Endothelial cell of hepatic sinusoid (primary cell): ENCODE results near the gene TMTC2.
"Not testable (repeated sequence)": the region's sequence is repeated elsewhere in the genome, so short reads cannot be mapped to it uniquely, and the experiment has no call there.

ENCODE experiments used
- in situ Hi-C: cut with HindIII; loops from 2 replicates; pipeline ENCODE4 v1.10.0; 2017; ENCODE audit warnings: low sequenced_read_pairs

TMTC2 gene

DNA sequence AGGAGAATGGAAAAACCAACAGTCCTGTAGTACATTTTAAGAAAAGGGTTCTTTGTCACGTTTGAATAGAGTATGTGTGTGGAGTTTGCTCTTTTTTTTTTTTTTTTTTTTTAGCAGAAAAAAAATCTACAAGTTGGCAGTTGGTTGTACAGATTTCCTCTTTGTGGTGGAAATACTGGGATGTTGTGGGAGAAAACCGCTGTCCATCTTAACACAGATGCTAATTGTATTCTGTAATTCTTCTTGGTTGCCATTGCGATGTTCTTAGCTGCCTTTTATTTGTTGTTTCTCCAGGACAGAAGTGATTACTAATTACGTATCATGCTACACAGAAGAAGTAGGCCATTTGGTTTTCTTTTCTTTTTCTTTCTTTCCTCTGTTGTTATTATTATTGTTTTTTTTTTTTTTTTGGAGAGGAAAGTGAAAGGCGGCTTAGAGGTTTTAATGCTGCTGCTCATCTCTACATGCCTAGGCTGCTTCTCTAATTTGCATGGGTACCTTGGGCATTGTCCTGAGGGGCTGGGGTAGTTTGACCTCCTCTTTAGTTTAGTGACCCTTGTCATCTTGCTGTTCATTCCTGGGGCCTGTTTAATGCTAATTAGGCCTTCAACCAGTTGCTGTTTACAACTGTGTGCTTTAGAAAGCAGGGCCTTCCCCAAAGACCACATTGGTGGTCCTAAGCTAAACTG lies 94.7 kb downstream of the TMTC2 start:
- in situ Hi-C loops, result no loop called here

- in situ Hi-C loops, result no loop called here
These were observed 96.7 kb downstream of the TMTC2 start for GRCh38 chr12:82783435-82783834.

DNA sequence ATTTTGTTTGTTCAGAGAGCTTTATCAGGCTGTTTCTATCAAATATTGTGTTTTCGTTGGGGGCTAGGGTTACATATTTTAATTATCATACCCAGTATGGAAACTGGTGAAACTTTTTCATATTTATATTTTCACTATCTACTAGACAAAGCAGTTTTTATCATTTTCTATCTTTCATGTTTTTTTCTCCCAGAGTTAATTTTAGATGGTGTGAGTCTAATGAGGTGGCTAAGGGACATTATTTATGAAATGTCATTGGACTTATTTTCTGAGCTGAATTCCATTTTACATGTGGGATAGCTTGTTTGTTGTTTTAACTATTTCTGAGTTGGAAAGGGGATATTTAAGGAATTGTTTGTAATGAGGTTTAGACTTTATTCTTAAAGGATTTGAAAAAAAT lies 100.3 kb downstream of the TMTC2 start:
- in situ Hi-C loops, result no loop called here

DNA sequence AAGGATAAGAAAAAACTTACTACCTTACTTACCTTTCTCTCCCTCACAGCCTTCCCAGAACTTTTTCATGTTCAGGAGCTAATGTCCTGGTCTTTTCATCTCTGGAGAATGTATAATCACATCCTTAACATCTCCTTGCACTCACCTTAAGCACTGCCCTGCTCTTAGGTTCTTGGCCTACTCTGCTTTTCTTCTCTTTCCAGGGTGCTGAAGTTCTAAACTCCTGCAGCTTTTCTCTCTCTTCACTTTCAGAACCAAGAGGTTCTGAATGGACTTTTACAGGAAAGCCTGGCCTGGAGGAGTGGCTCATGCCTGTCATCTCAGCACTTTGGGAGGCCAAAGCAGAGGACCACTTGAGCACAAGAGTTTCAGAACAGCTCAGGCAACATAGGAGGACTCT lies 101.9 kb downstream of the TMTC2 start:
- in situ Hi-C loops, result no loop called here

GRCh38 chr12:82789674-82790073 lies 103.0 kb downstream of the TMTC2 start:
- in situ Hi-C loops, result no loop called here

DNA sequence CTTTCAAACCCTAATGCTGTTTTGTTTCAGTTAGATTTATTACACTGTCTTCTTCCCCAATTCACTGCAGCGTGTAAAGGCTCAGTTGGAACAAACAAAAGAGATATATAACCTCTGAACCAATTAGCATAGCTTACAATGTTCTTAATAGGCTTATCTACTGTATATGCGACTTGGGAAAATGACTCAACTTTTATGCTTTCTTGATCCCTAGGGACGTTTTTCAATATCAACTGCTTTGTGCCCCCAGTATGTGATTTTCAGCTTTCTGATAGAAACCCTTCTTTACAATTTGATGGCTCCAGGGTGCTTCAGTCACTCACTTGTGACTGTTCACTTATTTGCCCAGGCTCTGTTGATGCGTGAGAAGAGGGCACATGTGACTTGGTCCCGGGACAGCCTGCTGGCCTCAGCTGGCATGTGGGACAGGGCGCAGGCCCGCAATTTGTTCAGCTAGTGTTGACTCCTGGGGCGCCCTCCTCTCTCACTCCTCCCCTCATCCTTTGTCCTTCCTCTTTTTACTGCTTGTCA lies 107.1 kb downstream of the TMTC2 start:
- in situ Hi-C loops, result no loop called here

DNA sequence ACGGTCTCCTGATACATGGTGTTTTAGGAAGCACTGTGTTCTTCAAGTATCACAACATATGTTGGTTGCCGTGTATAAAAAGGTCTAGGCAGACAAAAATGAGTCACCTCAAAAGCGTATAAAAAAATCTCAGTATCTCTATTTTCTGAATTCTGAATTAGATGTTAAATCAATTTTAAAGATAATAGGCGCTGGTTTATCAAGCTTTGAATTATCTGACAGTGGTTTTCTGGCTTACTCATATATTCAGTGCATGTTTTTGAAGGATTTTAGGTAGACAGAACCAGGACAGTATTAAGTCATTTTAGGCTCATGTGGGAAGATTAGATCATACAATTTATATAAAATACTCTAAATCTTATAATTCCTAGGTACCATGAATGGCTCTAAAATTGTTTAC lies 110.8 kb downstream of the TMTC2 start:
- in situ Hi-C loops, result no loop called here

GRCh38 chr12:82800185-82800584 lies 113.5 kb downstream of the TMTC2 start:
- in situ Hi-C loops, result no loop called here

GRCh38 chr12:82801951-82802610 lies 115.4 kb downstream of the TMTC2 start:
- in situ Hi-C loops, result no loop called here

GRCh38 chr12:82803201-82803600 lies 116.5 kb downstream of the TMTC2 start:
- in situ Hi-C loops, result no loop called here

DNA sequence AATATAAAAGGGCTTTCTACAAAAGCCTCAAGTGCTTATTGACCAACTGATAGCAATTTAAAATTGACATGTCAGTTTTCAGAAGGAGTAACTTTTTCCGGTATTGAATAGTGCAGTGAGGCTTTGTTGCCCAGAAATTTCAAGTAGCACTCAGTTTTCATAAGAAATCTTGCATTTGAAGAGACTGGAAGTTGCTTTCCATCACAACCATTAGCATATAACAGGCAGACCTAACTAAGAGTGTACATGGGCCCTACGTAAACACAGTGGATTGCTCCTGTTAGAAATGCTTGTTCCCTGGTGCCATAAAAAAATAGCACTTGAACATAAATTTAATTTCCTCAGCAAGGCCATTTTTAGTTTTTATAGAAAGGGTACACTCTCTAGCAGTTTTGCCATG lies 117.9 kb downstream of the TMTC2 start:
- in situ Hi-C loops, result no loop called here

- in situ Hi-C loops, result not testable (repeated sequence)
These were observed 118.3 kb downstream of the TMTC2 start for GRCh38 chr12:82805004-82805403.

- in situ Hi-C loops, result no loop called here
These were observed 119.2 kb downstream of the TMTC2 start for GRCh38 chr12:82805812-82806497.

DNA sequence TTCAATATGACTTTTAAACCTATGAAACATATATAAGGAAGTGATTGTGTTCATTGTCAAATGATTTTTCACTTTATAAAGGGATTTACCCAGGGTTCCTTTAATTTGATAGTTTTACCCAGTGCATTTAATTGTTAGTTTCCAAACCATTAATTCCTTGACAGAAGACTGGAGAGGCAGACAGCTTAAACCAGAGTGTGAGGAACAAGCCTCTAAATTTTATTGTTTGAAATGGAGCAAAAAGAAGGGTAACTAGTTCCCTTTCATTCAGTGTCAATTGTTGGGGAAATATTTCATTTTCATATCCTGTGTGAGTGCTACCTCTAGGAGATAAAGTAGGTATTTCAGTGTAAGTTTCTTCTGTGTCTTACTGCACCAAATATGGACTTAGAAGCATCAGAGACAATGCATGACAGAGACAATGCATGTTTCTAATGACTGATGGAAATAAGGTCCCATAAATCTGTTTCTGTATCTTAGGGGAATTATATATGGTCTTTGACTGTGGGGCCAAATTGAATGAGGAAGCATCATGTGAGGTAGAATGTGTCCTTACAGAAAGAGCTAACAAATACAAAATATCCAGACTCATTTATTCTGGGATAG lies 120.5 kb downstream of the TMTC2 start:
- in situ Hi-C loops, result no loop called here

- in situ Hi-C loops, result no loop called here
These were observed 123.9 kb downstream of the TMTC2 start for GRCh38 chr12:82810568-82810967.

GRCh38 chr12:82817368-82817767 lies 130.7 kb downstream of the TMTC2 start:
- in situ Hi-C loops, result loop anchor here (5.0 kb wide), 1 partner anchor 45 kb away; no protein-coding TSS in a partner anchor

- in situ Hi-C loops, result loop anchor here (5.0 kb wide), 1 partner anchor 44 kb away; no protein-coding TSS in a partner anchor
These were observed 131.7 kb downstream of the TMTC2 start for GRCh38 chr12:82818271-82819035.

DNA sequence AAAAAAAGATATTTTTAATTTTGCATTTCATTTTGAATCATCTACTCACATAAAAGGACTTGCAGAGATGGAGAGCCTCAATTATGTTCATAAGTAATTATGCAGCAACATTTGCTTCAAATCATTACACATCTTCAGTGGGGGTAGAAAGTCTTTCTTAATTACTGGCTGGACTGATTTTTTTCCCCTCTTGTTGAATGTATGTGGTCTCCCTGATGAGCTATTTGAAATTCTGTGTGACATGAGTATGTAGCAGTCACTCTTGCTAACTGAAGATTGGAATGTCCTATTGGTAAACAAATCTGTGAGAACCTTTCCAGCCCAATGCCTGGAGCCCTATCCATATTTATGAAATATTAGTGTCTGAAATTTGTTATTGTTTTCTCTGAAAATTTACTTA lies 139.8 kb downstream of the TMTC2 start:
- in situ Hi-C loops, result no loop called here

- in situ Hi-C loops, result no loop called here
These were observed 145.4 kb downstream of the TMTC2 start for GRCh38 chr12:82832096-82832495.

DNA sequence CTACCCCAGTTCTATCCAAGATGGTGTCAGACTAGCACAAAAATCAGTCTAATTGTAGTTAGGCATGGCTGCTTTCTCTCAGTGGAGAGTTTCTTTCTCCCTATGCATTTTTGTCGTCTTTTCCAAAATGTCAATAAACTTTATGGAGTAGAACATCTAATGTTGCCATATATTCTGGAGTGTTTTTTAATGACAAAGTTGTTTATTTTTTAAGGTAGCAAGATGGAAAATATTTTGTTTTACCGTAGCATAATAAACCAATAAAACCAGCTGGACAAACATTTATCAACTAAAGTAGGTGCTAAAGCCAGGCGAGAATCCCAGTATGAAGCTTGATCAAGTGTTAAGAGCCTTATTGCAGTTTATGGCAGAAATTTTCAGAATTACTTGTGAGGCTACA lies 146.3 kb downstream of the TMTC2 start:
- in situ Hi-C loops, result no loop called here

DNA sequence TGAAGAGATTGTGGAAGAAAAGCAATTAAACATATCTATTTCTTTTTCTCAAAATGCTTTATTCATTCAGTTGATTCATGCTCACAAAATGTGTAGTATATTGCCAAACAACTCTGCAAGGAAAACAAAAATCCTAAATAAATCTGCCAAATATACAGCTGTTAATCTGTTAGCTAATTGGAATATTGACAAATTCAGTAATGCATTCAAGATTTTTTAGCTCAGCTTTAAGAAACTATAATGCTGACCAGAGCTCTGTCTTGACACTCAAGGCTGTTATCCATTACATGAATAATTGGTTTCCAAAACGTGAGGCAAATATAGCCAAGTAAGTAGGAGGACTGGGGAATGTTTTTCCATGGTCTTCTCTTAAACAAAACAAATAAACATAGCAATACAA lies 146.8 kb downstream of the TMTC2 start:
- in situ Hi-C loops, result no loop called here
